ENCODE results near the gene ZNF821.

Gene ZNF821, protein sequence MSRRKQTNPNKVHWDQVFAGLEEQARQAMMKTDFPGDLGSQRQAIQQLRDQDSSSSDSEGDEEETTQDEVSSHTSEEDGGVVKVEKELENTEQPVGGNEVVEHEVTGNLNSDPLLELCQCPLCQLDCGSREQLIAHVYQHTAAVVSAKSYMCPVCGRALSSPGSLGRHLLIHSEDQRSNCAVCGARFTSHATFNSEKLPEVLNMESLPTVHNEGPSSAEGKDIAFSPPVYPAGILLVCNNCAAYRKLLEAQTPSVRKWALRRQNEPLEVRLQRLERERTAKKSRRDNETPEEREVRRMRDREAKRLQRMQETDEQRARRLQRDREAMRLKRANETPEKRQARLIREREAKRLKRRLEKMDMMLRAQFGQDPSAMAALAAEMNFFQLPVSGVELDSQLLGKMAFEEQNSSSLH

DNA sequence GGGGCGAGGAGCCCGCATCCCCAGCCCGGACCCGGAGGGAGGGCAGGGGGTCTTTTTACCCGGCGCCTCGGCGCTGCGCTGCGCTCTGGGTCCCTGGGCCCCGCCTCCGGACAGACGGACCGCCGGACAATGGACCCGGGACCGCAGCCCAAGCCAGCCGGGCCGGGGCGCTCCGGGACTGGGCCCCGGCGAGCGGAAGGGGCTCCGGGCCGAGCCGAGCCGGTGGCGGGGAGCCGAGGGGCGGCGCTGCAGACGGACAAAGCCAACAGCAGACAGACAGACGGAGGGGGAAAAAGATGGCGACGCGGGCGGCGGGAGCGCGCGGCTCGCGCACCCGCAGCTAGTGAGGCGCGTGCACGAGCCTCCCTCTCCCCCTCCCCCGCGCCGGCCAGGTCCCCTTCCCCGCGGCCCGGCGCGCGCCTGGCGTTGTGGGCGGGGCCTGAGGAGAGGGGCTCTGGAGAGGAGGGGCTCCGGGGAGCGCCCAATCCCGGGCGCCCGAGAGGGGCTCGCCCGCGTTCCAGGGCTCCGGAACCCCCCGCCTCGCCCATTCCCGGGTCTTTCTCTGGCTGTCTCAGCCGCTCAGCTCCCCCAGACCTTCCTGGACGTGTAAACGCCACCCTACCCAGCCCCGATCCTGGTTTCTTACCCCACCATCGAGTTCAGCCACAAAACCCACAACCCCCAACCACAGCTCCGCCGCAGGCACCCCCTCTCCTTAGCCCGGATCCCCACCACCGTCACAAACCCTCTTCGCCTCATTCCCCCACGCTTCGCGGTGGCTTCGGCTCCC, at the start of gene ZNF821:
TSS of gene ZNF821 (minus strand) at position 334 of the 790 bp plus-strand sequence. CDS start 4,236 bp downstream, outside the sequence.
- H3K36me3 ChIP-seq (ENCODE audit: control insufficient read depth in 1 of 2, insufficient read depth in 2 of 2, low read length in 2 of 2) = peaks cover 0 to 9% of the 10 kb centered on the region in 2 donors
- H3K9ac ChIP-seq (ENCODE audit: low read depth in 1 of 2, low read length in 2 of 2) = peak within 1 kb of the TSS; percentile 83 to 90
- no peaks in the 10 kb centered on the region for H3K27me3 ChIP-seq (ENCODE audit: control insufficient read depth in 1 of 2, insufficient read depth in 2 of 2, low read length in 2 of 2)
- H3K4me1 ChIP-seq (ENCODE audit: control insufficient read depth in 1 of 2, insufficient read depth in 2 of 2, low read length in 2 of 2) = peaks cover 8 to 14% of the 10 kb centered on the region in 2 donors
- H3K4me3 ChIP-seq (ENCODE audit: low read depth in 1 of 2, low read length in 2 of 2) = peak within 1 kb of the TSS; percentile 67 to 91
- H3K9me3 ChIP-seq (ENCODE audit: control insufficient read depth in 1 of 2, low read length in 2 of 2) = no peaks in the 10 kb centered on the region
- H3K27ac ChIP-seq (ENCODE audit: low read depth, low read length) = peak within 1 kb of the TSS; percentile 62

GRCh38 chr16:71933017-71933416, 49.0 kb upstream of the ZNF821 start:
- no peak overlapping the region for H3K27ac ChIP-seq (ENCODE audit: low read depth, low read length)
- H3K4me3 ChIP-seq (ENCODE audit: low read depth in 1 of 2, low read length in 2 of 2) = no peak overlapping the region
- no peak overlapping the region for H3K9ac ChIP-seq (ENCODE audit: low read depth in 1 of 2, low read length in 2 of 2)
- peaks cover 19 to 55% of the 10 kb centered on the region in 2 donors for H3K36me3 ChIP-seq (ENCODE audit: control insufficient read depth in 1 of 2, insufficient read depth in 2 of 2, low read length in 2 of 2)
- no peaks in the 10 kb centered on the region for H3K27me3 ChIP-seq (ENCODE audit: control insufficient read depth in 1 of 2, insufficient read depth in 2 of 2, low read length in 2 of 2)
- H3K4me1 ChIP-seq (ENCODE audit: control insufficient read depth in 1 of 2, insufficient read depth in 2 of 2, low read length in 2 of 2) = peaks cover 0 to 4% of the 10 kb centered on the region in 2 donors
- no peaks in the 10 kb centered on the region for H3K9me3 ChIP-seq (ENCODE audit: control insufficient read depth in 1 of 2, low read length in 2 of 2)

- no peaks in the 10 kb centered on the region for H3K9me3 ChIP-seq (ENCODE audit: control insufficient read depth in 1 of 2, low read length in 2 of 2)
- no peak overlapping the region for H3K27ac ChIP-seq (ENCODE audit: low read depth, low read length)
- peaks cover 19 to 62% of the 10 kb centered on the region in 2 donors for H3K36me3 ChIP-seq (ENCODE audit: control insufficient read depth in 1 of 2, insufficient read depth in 2 of 2, low read length in 2 of 2)
- H3K9ac ChIP-seq (ENCODE audit: low read depth in 1 of 2, low read length in 2 of 2) = no peak overlapping the region
- peaks cover 9% of the 10 kb centered on the region in 2 donors for H3K4me1 ChIP-seq (ENCODE audit: control insufficient read depth in 1 of 2, insufficient read depth in 2 of 2, low read length in 2 of 2)
- no peaks in the 10 kb centered on the region for H3K27me3 ChIP-seq (ENCODE audit: control insufficient read depth in 1 of 2, insufficient read depth in 2 of 2, low read length in 2 of 2)
- H3K4me3 ChIP-seq (ENCODE audit: low read depth in 1 of 2, low read length in 2 of 2) = no peak overlapping the region
Observed at GRCh38 chr16:71931599-71931998, 47.6 kb upstream of the ZNF821 start.

DNA sequence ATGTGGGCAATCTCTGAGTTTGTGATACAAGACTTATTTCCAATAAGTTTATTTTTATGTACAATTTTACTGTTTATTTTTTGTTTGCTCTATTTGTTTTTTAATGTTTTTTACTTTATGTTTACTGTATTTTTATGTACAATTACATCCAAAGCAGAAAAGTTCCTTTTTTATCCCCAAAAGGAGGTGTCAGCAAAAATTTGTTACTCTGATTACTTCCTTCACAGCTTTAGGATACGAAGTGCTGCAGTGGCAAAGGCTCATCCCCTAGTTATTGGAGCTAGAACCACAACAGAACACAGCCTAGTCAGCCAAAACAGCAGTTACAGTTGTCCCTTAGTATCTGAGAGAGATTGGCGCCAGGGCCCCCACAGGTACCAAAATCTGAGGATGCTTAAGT, 47.0 kb upstream of the ZNF821 start:
- peaks cover 21 to 64% of the 10 kb centered on the region in 2 donors for H3K36me3 ChIP-seq (ENCODE audit: control insufficient read depth in 1 of 2, insufficient read depth in 2 of 2, low read length in 2 of 2)
- H3K27ac ChIP-seq (ENCODE audit: low read depth, low read length) = no peak overlapping the region
- H3K4me3 ChIP-seq (ENCODE audit: low read depth in 1 of 2, low read length in 2 of 2) = no peak overlapping the region
- H3K27me3 ChIP-seq (ENCODE audit: control insufficient read depth in 1 of 2, insufficient read depth in 2 of 2, low read length in 2 of 2) = no peaks in the 10 kb centered on the region
- no peaks in the 10 kb centered on the region for H3K9me3 ChIP-seq (ENCODE audit: control insufficient read depth in 1 of 2, low read length in 2 of 2)
- H3K9ac ChIP-seq (ENCODE audit: low read depth in 1 of 2, low read length in 2 of 2) = no peak overlapping the region
- peaks cover 10 to 12% of the 10 kb centered on the region in 2 donors for H3K4me1 ChIP-seq (ENCODE audit: control insufficient read depth in 1 of 2, insufficient read depth in 2 of 2, low read length in 2 of 2)

DNA sequence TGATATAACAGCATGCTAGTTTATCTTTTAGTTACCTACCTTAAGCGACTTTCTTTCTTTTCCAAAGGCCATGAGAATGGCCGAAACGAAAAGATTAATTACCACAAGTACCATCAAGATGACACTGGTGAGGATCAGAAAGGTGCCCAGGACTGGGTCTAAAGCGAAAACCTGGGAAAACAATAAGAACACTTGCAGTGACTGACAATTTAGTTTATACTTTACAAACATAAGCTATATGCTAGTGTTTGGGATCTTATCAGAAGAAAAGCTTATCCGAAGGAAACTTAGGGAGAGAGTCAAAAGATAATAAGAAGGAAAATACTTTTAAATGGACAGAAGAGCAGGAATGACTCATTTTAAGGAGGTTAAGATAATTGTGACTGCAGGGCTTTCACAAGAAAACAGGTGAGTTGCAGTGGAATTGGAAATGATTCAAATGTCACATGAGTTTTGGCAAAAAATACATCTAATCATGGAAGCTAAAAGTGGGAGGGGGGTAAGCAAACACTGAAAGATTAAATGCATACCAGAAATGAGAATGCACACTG, 46.1 kb upstream of the ZNF821 start:
- no peak overlapping the region for H3K9ac ChIP-seq (ENCODE audit: low read depth in 1 of 2, low read length in 2 of 2)
- no peaks in the 10 kb centered on the region for H3K9me3 ChIP-seq (ENCODE audit: control insufficient read depth in 1 of 2, low read length in 2 of 2)
- H3K27ac ChIP-seq (ENCODE audit: low read depth, low read length) = no peak overlapping the region
- no peaks in the 10 kb centered on the region for H3K27me3 ChIP-seq (ENCODE audit: control insufficient read depth in 1 of 2, insufficient read depth in 2 of 2, low read length in 2 of 2)
- peaks cover 10 to 12% of the 10 kb centered on the region in 2 donors for H3K4me1 ChIP-seq (ENCODE audit: control insufficient read depth in 1 of 2, insufficient read depth in 2 of 2, low read length in 2 of 2)
- no peak overlapping the region for H3K4me3 ChIP-seq (ENCODE audit: low read depth in 1 of 2, low read length in 2 of 2)
- H3K36me3 ChIP-seq (ENCODE audit: control insufficient read depth in 1 of 2, insufficient read depth in 2 of 2, low read length in 2 of 2) = peaks cover 27 to 66% of the 10 kb centered on the region in 2 donors

DNA sequence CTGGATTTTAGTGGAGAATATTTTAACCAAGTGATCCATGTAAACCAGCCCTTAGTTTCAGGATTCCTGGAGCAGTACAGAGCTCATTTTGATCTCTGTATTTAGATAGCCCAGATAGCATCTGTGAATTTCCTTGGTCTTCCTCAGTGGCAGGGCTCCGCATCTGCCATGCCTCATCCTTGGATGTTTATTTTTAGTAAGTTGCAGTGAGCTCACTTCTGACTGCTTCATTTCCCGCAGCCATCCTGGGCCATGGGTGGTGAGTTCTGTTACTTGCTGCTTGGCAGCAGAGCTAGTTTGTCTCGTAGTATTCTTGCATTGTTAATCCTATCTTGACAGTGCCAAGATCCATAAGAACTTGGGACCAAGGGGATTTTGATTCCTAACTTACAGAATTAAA, 45.1 kb upstream of the ZNF821 start:
- Histone ChIP-seq H3K9ac (ENCODE audit: low read depth in 1 of 2, low read length in 2 of 2) (no peak overlapping the region), H3K36me3 (ENCODE audit: control insufficient read depth in 1 of 2, insufficient read depth in 2 of 2, low read length in 2 of 2) (peaks cover 28 to 63% of the 10 kb centered on the region in 2 donors), H3K27ac (ENCODE audit: low read depth, low read length) (no peak overlapping the region), H3K27me3 (ENCODE audit: control insufficient read depth in 1 of 2, insufficient read depth in 2 of 2, low read length in 2 of 2) (no peaks in the 10 kb centered on the region), H3K4me3 (ENCODE audit: low read depth in 1 of 2, low read length in 2 of 2) (no peak overlapping the region), H3K4me1 (ENCODE audit: control insufficient read depth in 1 of 2, insufficient read depth in 2 of 2, low read length in 2 of 2) (peaks cover 10 to 12% of the 10 kb centered on the region in 2 donors), H3K9me3 (ENCODE audit: control insufficient read depth in 1 of 2, low read length in 2 of 2) (no peaks in the 10 kb centered on the region)

DNA sequence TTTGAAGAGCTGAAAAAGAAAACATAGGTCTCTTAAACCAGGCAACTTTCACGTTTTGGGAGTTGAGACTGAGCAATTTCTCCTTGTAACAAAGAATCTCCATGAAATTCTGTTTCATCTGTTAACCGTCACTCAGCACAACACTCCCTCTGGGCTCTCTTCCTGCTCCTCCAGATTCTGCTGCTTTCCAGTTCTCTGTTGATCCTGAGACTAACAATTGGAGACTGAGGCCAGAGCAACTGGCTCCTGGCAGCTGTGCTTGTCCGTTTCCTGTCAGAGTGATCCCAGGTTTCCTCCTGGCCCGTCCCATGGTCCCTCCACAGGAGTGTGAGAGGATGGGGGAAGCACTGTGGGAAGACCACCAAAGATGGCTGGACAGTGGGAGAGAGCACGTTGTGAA, 43.8 kb upstream of the ZNF821 start:
- no peak overlapping the region for H3K27ac ChIP-seq (ENCODE audit: low read depth, low read length)

GRCh38 chr16:71927383-71927782, 43.4 kb upstream of the ZNF821 start:
- no peak overlapping the region for H3K4me3 ChIP-seq (ENCODE audit: low read depth in 1 of 2, low read length in 2 of 2)
- H3K27me3 ChIP-seq (ENCODE audit: control insufficient read depth in 1 of 2, insufficient read depth in 2 of 2, low read length in 2 of 2) = no peaks in the 10 kb centered on the region
- H3K4me1 ChIP-seq (ENCODE audit: control insufficient read depth in 1 of 2, insufficient read depth in 2 of 2, low read length in 2 of 2) = peaks cover 10 to 12% of the 10 kb centered on the region in 2 donors
- H3K27ac ChIP-seq (ENCODE audit: low read depth, low read length) = no peak overlapping the region
- no peaks in the 10 kb centered on the region for H3K9me3 ChIP-seq (ENCODE audit: control insufficient read depth in 1 of 2, low read length in 2 of 2)
- H3K9ac ChIP-seq (ENCODE audit: low read depth in 1 of 2, low read length in 2 of 2) = no peak overlapping the region
- H3K36me3 ChIP-seq (ENCODE audit: control insufficient read depth in 1 of 2, insufficient read depth in 2 of 2, low read length in 2 of 2) = peaks cover 36 to 74% of the 10 kb centered on the region in 2 donors

More for the DNA sequence above, 43.8 kb upstream of the ZNF821 start:
- Histone ChIP-seq H3K9ac (ENCODE audit: low read depth in 1 of 2, low read length in 2 of 2) (no peak overlapping the region), H3K4me1 (ENCODE audit: control insufficient read depth in 1 of 2, insufficient read depth in 2 of 2, low read length in 2 of 2) (peaks cover 10 to 12% of the 10 kb centered on the region in 2 donors), H3K4me3 (ENCODE audit: low read depth in 1 of 2, low read length in 2 of 2) (no peak overlapping the region), H3K9me3 (ENCODE audit: control insufficient read depth in 1 of 2, low read length in 2 of 2) (no peaks in the 10 kb centered on the region), H3K36me3 (ENCODE audit: control insufficient read depth in 1 of 2, insufficient read depth in 2 of 2, low read length in 2 of 2) (peaks cover 32 to 72% of the 10 kb centered on the region in 2 donors), H3K27me3 (ENCODE audit: control insufficient read depth in 1 of 2, insufficient read depth in 2 of 2, low read length in 2 of 2) (no peaks in the 10 kb centered on the region)

GRCh38 chr16:71924710-71925109, 40.7 kb upstream of the ZNF821 start:
- no peaks in the 10 kb centered on the region for H3K27me3 ChIP-seq (ENCODE audit: control insufficient read depth in 1 of 2, insufficient read depth in 2 of 2, low read length in 2 of 2)
- peaks cover 7 to 12% of the 10 kb centered on the region in 2 donors for H3K4me1 ChIP-seq (ENCODE audit: control insufficient read depth in 1 of 2, insufficient read depth in 2 of 2, low read length in 2 of 2)
- H3K9ac ChIP-seq (ENCODE audit: low read depth in 1 of 2, low read length in 2 of 2) = no peak overlapping the region
- H3K36me3 ChIP-seq (ENCODE audit: control insufficient read depth in 1 of 2, insufficient read depth in 2 of 2, low read length in 2 of 2) = peaks cover 60 to 81% of the 10 kb centered on the region in 2 donors
- H3K27ac ChIP-seq (ENCODE audit: low read depth, low read length) = no peak overlapping the region
- peaks cover 0 to 3% of the 10 kb centered on the region in 2 donors for H3K9me3 ChIP-seq (ENCODE audit: control insufficient read depth in 1 of 2, low read length in 2 of 2)
- H3K4me3 ChIP-seq (ENCODE audit: low read depth in 1 of 2, low read length in 2 of 2) = no peak overlapping the region
